NT2/D1 (cell line): ENCODE data around the gene SNCAIP.
A peak's percentile ranks its signal among the peaks of the same experiment; 100 is the strongest.

Experiments used
- DNase-seq: peaks from one replicate; pipeline ENCODE4 v3.0.0-alpha.2; 2011; ENCODE audit warnings: low read depth, low spot score
- H3K27me3 ChIP-seq: 2 replicates; pipeline ENCODE4 v1.6.0; 2011; ENCODE audit warnings: mild to moderate bottlenecking; ENCODE audit not compliant: insufficient read length, insufficient read depth
- H3K36me3 ChIP-seq: 2 replicates; pipeline ENCODE4 v1.6.1; 2011; ENCODE audit warnings: mild to moderate bottlenecking, low read length, mixed read lengths; ENCODE audit not compliant: insufficient read depth, insufficient read length
- H3K4me1 ChIP-seq: 2 replicates; pipeline ENCODE4 v1.5.1; 2011; ENCODE audit not compliant: insufficient read depth, insufficient read length
- H3K4me3 ChIP-seq: 2 replicates; pipeline ENCODE4 v1.5.1; 2011; ENCODE audit warnings: low read depth; ENCODE audit not compliant: insufficient read length
- H3K9ac ChIP-seq: 2 replicates; pipeline ENCODE4 v1.6.0; 2011; ENCODE audit warnings: low read depth; ENCODE audit not compliant: insufficient read length
- H3K9me3 ChIP-seq: 2 replicates; pipeline ENCODE4 v1.5.1; 2011; ENCODE audit warnings: mild to moderate bottlenecking, low read length; ENCODE audit not compliant: insufficient read depth
- SUZ12 ChIP-seq: IDR thresholded peaks from 2 replicates; pipeline ENCODE4 v1.6.1; 2011; ENCODE audit not compliant: insufficient read length, insufficient read depth; ENCODE audit errors: extremely low read depth
- YY1 ChIP-seq: IDR thresholded peaks from 2 replicates; pipeline ENCODE4 v1.6.1; 2011; ENCODE audit not compliant: insufficient read length, insufficient read depth
- ZNF274 ChIP-seq: IDR thresholded peaks from 2 replicates; pipeline ENCODE4 v1.6.1; 2011; ENCODE audit warnings: mild to moderate bottlenecking, low read depth, low read length

The SNCAIP gene

GRCh38 chr5:122304471-122305215 lies 7.4 kb upstream of the SNCAIP start:
- H3K4me1 ChIP-seq, result no peaks in the 10 kb centered on the region
- no peaks in the 10 kb centered on the region for H3K36me3 ChIP-seq
- no peak for TF ChIP-seq ZNF274
- no peak for TF ChIP-seq SUZ12
- no peak for TF ChIP-seq YY1
- no peak overlapping the region for H3K9ac ChIP-seq
- no peaks in the 10 kb centered on the region for H3K27me3 ChIP-seq
- DNase-seq, result no peak
- H3K9me3 ChIP-seq, result no peaks in the 10 kb centered on the region
- H3K4me3 ChIP-seq, result no peak overlapping the region

- no peak for TF ChIP-seq SUZ12
- no peak for TF ChIP-seq YY1
- TF ChIP-seq ZNF274, result no peak
- Histone ChIP-seq H3K4me1 (no peaks in the 10 kb centered on the region), H3K9ac (no peak overlapping the region), H3K36me3 (no peaks in the 10 kb centered on the region), H3K9me3 (no peaks in the 10 kb centered on the region), H3K4me3 (no peak overlapping the region), H3K27me3 (no peaks in the 10 kb centered on the region)
- no peak for DNase-seq
These were observed 5.6 kb upstream of the SNCAIP start for GRCh38 chr5:122306461-122306860.

- Histone ChIP-seq H3K4me3 (no peak overlapping the region), H3K4me1 (no peaks in the 10 kb centered on the region), H3K27me3 (peaks cover 24% of the 10 kb centered on the region)
These were observed 1.1 kb upstream of the SNCAIP start for GRCh38 chr5:122310889-122311288.

GRCh38 chr5:122311497-122311960 lies 508 bp upstream of the SNCAIP start:
- no peak overlapping the region for H3K9ac ChIP-seq
- no peaks in the 10 kb centered on the region for H3K4me1 ChIP-seq
- no peak for DNase-seq
- TF ChIP-seq ZNF274, result no peak
- TF ChIP-seq SUZ12, result no peak
- no peak for TF ChIP-seq YY1
- peaks cover 24% of the 10 kb centered on the region for H3K27me3 ChIP-seq
- H3K4me3 ChIP-seq, result peak overlapping the region; percentile 61
- H3K9me3 ChIP-seq, result no peaks in the 10 kb centered on the region
- H3K36me3 ChIP-seq, result no peaks in the 10 kb centered on the region

More at GRCh38 chr5:122310889-122311288, 1.1 kb upstream of the SNCAIP start:
- Histone ChIP-seq H3K9ac (no peak overlapping the region), H3K9me3 (no peaks in the 10 kb centered on the region), H3K36me3 (no peaks in the 10 kb centered on the region)
- TF ChIP-seq SUZ12, result no peak
- TF ChIP-seq YY1, result no peak
- TF ChIP-seq ZNF274, result no peak
- DNase-seq, result no peak

GRCh38 chr5:122312591-122313406 lies 762 bp downstream of the SNCAIP start:
- H3K36me3 ChIP-seq, result no peaks in the 10 kb centered on the region
- no peaks in the 10 kb centered on the region for H3K9me3 ChIP-seq
- H3K4me1 ChIP-seq, result no peaks in the 10 kb centered on the region
- H3K4me3 ChIP-seq, result peak overlapping the region; percentile 61
- DNase-seq, result no peak
- H3K9ac ChIP-seq, result peak overlapping the region; percentile 74
- peaks cover 24% of the 10 kb centered on the region for H3K27me3 ChIP-seq
- TF ChIP-seq YY1 (no peak), SUZ12 (no peak), ZNF274 (no peak)

- H3K9me3 ChIP-seq, result no peaks in the 10 kb centered on the region
- H3K36me3 ChIP-seq, result no peaks in the 10 kb centered on the region
- H3K4me3 ChIP-seq, result no peak overlapping the region
- H3K9ac ChIP-seq, result no peak overlapping the region
- H3K4me1 ChIP-seq, result no peaks in the 10 kb centered on the region
- TF ChIP-seq YY1, result no peak
- TF ChIP-seq ZNF274, result no peak
- no peak for TF ChIP-seq SUZ12
- DNase-seq, result no peak
- H3K27me3 ChIP-seq, result peaks cover 24% of the 10 kb centered on the region
These were observed 2.0 kb downstream of the SNCAIP start for GRCh38 chr5:122314036-122314435.

GRCh38 chr5:122315521-122315920 lies 3.5 kb downstream of the SNCAIP start:
- H3K9me3 ChIP-seq, result no peaks in the 10 kb centered on the region
- H3K9ac ChIP-seq, result no peak overlapping the region
- H3K27me3 ChIP-seq, result peaks cover 24% of the 10 kb centered on the region
- H3K4me3 ChIP-seq, result no peak overlapping the region
- H3K36me3 ChIP-seq, result no peaks in the 10 kb centered on the region
- no peak for TF ChIP-seq SUZ12
- no peak for TF ChIP-seq ZNF274
- TF ChIP-seq YY1, result no peak
- no peaks in the 10 kb centered on the region for H3K4me1 ChIP-seq
- DNase-seq, result no peak
